ENCODE measurements around the gene MEIS1.

DNA sequence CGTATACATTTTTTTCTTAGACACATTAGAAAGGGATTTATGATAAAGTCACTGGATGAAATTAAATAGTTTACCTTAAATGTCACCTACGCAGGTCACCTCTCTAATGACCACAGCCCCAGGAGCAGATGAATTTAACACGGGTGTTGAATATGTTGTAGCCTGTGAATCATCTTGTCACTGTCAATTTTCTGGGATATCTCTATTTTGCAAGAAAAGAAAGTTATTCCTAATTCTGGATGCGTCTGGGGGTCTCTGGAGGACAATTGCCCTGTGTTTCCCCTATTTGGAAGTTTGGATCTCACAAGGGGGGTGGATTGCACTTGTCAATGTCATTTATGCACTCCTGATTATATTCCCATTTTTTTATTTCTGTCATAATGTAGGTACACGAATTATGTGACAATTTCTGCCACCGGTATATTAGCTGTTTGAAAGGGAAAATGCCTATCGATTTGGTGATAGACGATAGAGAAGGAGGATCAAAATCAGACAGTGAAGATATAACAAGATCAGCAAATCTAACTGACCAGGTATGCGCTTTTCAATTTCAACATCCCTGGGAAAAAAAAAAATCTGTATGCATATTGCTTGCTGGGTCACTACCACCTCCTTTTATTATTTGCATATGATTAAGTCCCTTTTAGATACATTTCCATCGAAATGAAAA lies 7.7 kb downstream of the MEIS1 start:
- TF ChIP-seq, protein P1, sequence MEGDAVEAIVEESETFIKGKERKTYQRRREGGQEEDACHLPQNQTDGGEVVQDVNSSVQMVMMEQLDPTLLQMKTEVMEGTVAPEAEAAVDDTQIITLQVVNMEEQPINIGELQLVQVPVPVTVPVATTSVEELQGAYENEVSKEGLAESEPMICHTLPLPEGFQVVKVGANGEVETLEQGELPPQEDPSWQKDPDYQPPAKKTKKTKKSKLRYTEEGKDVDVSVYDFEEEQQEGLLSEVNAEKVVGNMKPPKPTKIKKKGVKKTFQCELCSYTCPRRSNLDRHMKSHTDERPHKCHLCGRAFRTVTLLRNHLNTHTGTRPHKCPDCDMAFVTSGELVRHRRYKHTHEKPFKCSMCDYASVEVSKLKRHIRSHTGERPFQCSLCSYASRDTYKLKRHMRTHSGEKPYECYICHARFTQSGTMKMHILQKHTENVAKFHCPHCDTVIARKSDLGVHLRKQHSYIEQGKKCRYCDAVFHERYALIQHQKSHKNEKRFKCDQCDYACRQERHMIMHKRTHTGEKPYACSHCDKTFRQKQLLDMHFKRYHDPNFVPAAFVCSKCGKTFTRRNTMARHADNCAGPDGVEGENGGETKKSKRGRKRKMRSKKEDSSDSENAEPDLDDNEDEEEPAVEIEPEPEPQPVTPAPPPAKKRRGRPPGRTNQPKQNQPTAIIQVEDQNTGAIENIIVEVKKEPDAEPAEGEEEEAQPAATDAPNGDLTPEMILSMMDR (IDR thresholded peaks at IDR 0.05): no peak
- TF ChIP-seq EZH2 (IDR thresholded peaks at IDR 0.05; ENCODE audit: borderline replicate concordance, insufficient read depth, low read depth, low read length, poor library complexity, severe bottlenecking): no peak

Measured in B cell (primary cell).